Transverse colon (tissue), 4 donors: ENCODE results near the gene NFS1.

Source experiments
- CTCF ChIP-seq, 5 experiments: fragments of 200-600 bp in 3 of 5; fragments of 450-650 bp in 2 of 5; sonication (generic) in 3 of 5; IDR thresholded peaks; 1 replicate in 2 of 5; 2 replicates in 3 of 5; pipeline ENCODE4 v1.5.1; 2016 to 2017; ENCODE audit warnings: antibody characterized with exemption in 5 of 5, inconsistent platforms in 3 of 5, mild to moderate bottlenecking in 2 of 5, moderate library complexity in 1 of 5
- POLR2A ChIP-seq: fragments of 450-650 bp; IDR thresholded peaks from one replicate; pipeline ENCODE4 v1.6.1; 2016; ENCODE audit warnings: antibody characterized with exemption, mild to moderate bottlenecking, moderate library complexity
- POLR2AphosphoS5 ChIP-seq, 3 donors: sonication (generic); formaldehyde crosslinking; IDR thresholded peaks; one replicate each; pipeline ENCODE4 v1.6.1; 2016; ENCODE audit warnings: antibody characterized with exemption in 3 of 3

GRCh38 chr20:35663516-35664465 is 35.4 kb downstream of the NFS1 start:
- TF ChIP-seq CTCF (IDR thresholded peaks at IDR 0.05) (no peak), POLR2A (no peak), POLR2AphosphoS5 (IDR thresholded peaks at IDR 0.05) (no peak)
